ENCODE measurements around the gene MRPL50. TPM values are rescaled to one million over a fixed set of nuclear protein-coding genes. Genes with fewer than 3 reads are reported as not detected.

MRPL50 gene
- total RNA-seq, 1 donor from 2014 or later: 19.8 TPM

DNA sequence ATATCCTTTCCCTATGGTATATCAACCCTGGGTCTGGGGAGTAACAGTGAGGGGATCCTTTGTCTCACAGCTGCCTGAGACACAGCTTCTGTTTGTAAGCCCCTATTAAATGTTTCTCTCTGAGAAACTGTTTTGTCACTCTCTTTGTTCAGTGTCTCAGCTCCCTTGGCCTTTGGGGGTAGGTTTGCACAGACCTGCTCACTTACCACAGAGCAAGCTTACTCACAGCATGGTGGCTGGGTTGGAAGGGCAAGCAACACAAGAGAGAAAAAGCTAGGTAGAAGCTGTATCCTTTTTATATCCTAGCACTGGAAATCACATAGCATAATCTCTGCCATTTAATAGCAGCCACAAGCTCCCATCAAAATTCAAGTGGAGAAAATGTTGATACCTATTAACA lies 18.1 kb downstream of the MRPL50 start:
- H3K4me3 Mint-ChIP-seq: no peak overlapping the region
- H3K27me3 Mint-ChIP-seq: peaks cover 7% of the 10 kb centered on the region
- intact Hi-C loops (cut with micrococcal nuclease): no loop called here
- peaks cover 6% of the 10 kb centered on the region for H3K36me3 Mint-ChIP-seq (ENCODE audit: low read depth)
- H3K9me3 Mint-ChIP-seq: peaks cover 10% of the 10 kb centered on the region
- no peaks in the 10 kb centered on the region for H3K4me1 Mint-ChIP-seq
- DNase-seq: no peak
- H3K27ac Mint-ChIP-seq: no peak overlapping the region

DNA sequence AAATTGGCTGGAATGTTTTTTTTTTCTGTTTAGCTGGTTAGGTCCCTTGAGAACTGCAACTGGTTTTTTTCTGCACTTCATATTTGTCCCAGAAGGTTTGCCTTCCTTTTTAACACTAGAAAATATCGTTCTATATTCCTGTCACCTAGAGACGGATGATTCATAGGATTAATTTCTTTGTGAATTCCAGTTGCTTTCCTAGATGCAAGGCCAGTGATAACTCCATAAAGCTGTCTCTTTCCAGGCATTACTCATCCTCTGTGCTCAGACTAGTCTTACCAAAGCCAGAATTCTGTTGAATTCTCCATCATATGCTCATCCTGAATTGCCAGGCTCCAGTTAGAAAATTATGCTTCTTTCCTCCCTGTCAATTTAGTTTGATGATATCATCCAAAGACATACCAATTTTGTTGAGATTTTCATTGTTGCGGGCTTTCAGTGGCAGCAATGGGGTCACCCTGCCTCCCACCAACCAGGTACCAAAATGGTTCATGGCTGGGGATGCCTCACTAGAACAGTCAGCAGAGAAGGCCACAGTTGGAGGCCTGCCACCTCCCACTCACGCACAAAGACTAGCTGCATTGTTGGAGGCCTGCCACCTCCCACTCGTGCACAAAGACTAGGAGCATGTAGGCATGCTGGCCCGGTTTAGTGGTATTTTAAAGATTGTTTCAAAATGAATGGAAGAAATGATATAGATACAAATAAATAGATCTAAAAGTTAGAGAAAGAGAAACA lies 22.1 kb downstream of the MRPL50 start:
- H3K36me3 Mint-ChIP-seq (ENCODE audit: low read depth): no peaks in the 10 kb centered on the region
- peaks cover 9% of the 10 kb centered on the region for H3K27me3 Mint-ChIP-seq

DNA sequence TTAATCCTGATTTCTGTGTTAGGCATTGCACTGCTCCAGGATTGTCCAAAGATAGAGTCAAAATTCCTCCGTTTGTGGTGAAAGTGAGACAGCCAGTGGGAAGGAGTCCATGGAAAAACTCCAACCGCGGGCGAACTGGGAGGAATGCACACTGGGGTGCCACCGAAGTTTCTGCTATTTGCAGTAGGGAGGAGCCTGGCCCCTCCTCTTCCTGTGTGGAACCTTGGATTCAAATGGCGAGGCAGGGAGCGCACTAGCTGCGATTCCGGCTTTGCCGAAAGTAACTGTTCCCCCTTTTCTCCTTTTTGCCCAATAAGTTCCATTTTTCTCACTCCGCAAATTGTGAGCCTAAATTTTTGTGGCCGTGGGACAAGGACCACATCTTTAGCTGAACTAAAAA lies 22.9 kb downstream of the MRPL50 start:
- H3K9me3 Mint-ChIP-seq: peaks cover 18% of the 10 kb centered on the region
- peaks cover 9% of the 10 kb centered on the region for H3K27me3 Mint-ChIP-seq

More for the DNA sequence above, 22.1 kb downstream of the MRPL50 start:
- H3K4me1 Mint-ChIP-seq: no peaks in the 10 kb centered on the region
- H3K27ac Mint-ChIP-seq: no peak overlapping the region
- intact Hi-C loops (cut with micrococcal nuclease): no loop called here
- peaks cover 17% of the 10 kb centered on the region for H3K9me3 Mint-ChIP-seq
- DNase-seq: no peak
- no peak overlapping the region for H3K4me3 Mint-ChIP-seq

GRCh38 chr9:101372327-101373118 lies 25.9 kb downstream of the MRPL50 start:
- DNase-seq: no peak
- peaks cover 4% of the 10 kb centered on the region for H3K27me3 Mint-ChIP-seq
- H3K4me1 Mint-ChIP-seq: no peaks in the 10 kb centered on the region
- intact Hi-C loops (cut with micrococcal nuclease): no loop called here
- no peaks in the 10 kb centered on the region for H3K36me3 Mint-ChIP-seq (ENCODE audit: low read depth)
- H3K27ac Mint-ChIP-seq: no peak overlapping the region
- H3K9me3 Mint-ChIP-seq: peaks cover 14% of the 10 kb centered on the region
- no peak overlapping the region for H3K4me3 Mint-ChIP-seq

More for the DNA sequence above, 22.9 kb downstream of the MRPL50 start:
- no peak for DNase-seq
- H3K36me3 Mint-ChIP-seq (ENCODE audit: low read depth): no peaks in the 10 kb centered on the region
- no peak overlapping the region for H3K27ac Mint-ChIP-seq
- intact Hi-C loops (cut with micrococcal nuclease): no loop called here
- no peak overlapping the region for H3K4me3 Mint-ChIP-seq
- no peaks in the 10 kb centered on the region for H3K4me1 Mint-ChIP-seq

- Mint-ChIP-seq H3K4me1 (no peaks in the 10 kb centered on the region), H3K27ac (no peak overlapping the region), H3K27me3 (peaks cover 4% of the 10 kb centered on the region), H3K4me3 (no peak overlapping the region), H3K36me3 (ENCODE audit: low read depth) (no peaks in the 10 kb centered on the region), H3K9me3 (peaks cover 14% of the 10 kb centered on the region)
- DNase-seq: no peak
- intact Hi-C loops (cut with micrococcal nuclease): no loop called here
Measured at GRCh38 chr9:101371813-101372212, 26.6 kb downstream of the MRPL50 start.

- intact Hi-C loops (cut with micrococcal nuclease): no loop called here
- no peaks in the 10 kb centered on the region for H3K36me3 Mint-ChIP-seq (ENCODE audit: low read depth)
- no peaks in the 10 kb centered on the region for H3K4me1 Mint-ChIP-seq
- H3K27ac Mint-ChIP-seq: no peak overlapping the region
- peaks cover 7% of the 10 kb centered on the region for H3K9me3 Mint-ChIP-seq
- no peak for DNase-seq
- peaks cover 4% of the 10 kb centered on the region for H3K27me3 Mint-ChIP-seq
- H3K4me3 Mint-ChIP-seq: no peak overlapping the region
Measured at GRCh38 chr9:101369884-101370531, 28.4 kb downstream of the MRPL50 start.

GRCh38 chr9:101369286-101369685 lies 29.1 kb downstream of the MRPL50 start:
- no peak for DNase-seq
- Mint-ChIP-seq H3K4me1 (no peaks in the 10 kb centered on the region), H3K9me3 (peaks cover 7% of the 10 kb centered on the region), H3K4me3 (no peak overlapping the region), H3K36me3 (ENCODE audit: low read depth) (no peaks in the 10 kb centered on the region), H3K27ac (no peak overlapping the region), H3K27me3 (peaks cover 4% of the 10 kb centered on the region)
- intact Hi-C loops (cut with micrococcal nuclease): no loop called here

- intact Hi-C loops (cut with micrococcal nuclease): no loop called here
- Mint-ChIP-seq H3K4me1 (no peaks in the 10 kb centered on the region), H3K27ac (no peak overlapping the region), H3K36me3 (ENCODE audit: low read depth) (no peaks in the 10 kb centered on the region), H3K9me3 (peaks cover 7% of the 10 kb centered on the region), H3K27me3 (peaks cover 2% of the 10 kb centered on the region), H3K4me3 (no peak overlapping the region)
- DNase-seq: no peak
Measured at GRCh38 chr9:101367323-101367722, 31.1 kb downstream of the MRPL50 start.

GRCh38 chr9:101366038-101366756 lies 32.2 kb downstream of the MRPL50 start:
- intact Hi-C loops (cut with micrococcal nuclease): no loop called here
- Mint-ChIP-seq H3K4me3 (no peak overlapping the region), H3K9me3 (peaks cover under 1% of the 10 kb centered on the region), H3K36me3 (ENCODE audit: low read depth) (no peaks in the 10 kb centered on the region), H3K27ac (no peak overlapping the region), H3K27me3 (peaks cover 2% of the 10 kb centered on the region), H3K4me1 (no peaks in the 10 kb centered on the region)
- DNase-seq: no peak

- Mint-ChIP-seq H3K4me1 (no peaks in the 10 kb centered on the region), H3K36me3 (ENCODE audit: low read depth) (no peaks in the 10 kb centered on the region), H3K27ac (no peak overlapping the region), H3K27me3 (peaks cover 2% of the 10 kb centered on the region), H3K4me3 (no peak overlapping the region), H3K9me3 (no peaks in the 10 kb centered on the region)
- no peak for DNase-seq
- intact Hi-C loops (cut with micrococcal nuclease): no loop called here
Measured at GRCh38 chr9:101365181-101365580, 33.2 kb downstream of the MRPL50 start.

DNA sequence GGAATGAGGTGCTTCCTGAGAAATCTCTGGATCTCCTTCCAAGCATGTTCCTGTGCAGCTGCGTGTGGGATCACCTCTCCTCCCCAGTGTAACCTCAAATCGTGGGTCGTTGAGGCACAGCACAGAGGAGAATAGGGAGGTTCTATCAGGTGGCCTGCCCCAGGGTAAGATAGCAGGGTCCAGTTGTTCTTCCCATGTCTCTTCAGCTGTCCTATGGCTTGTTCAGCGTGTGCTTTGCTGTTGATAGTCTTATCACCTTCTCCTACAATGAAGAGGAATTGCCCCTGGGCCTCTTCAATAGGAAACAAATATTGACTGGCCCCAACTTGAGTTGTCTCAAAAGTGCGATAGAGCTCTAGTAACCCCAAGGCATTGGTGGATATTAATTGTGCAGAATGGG lies 36.0 kb downstream of the MRPL50 start:
- no peaks in the 10 kb centered on the region for H3K27me3 Mint-ChIP-seq
- H3K27ac Mint-ChIP-seq: no peak overlapping the region
- H3K9me3 Mint-ChIP-seq: no peaks in the 10 kb centered on the region
- no peaks in the 10 kb centered on the region for H3K4me1 Mint-ChIP-seq
- intact Hi-C loops (cut with micrococcal nuclease): no loop called here
- H3K36me3 Mint-ChIP-seq (ENCODE audit: low read depth): no peaks in the 10 kb centered on the region
- no peak for DNase-seq
- H3K4me3 Mint-ChIP-seq: no peak overlapping the region

DNA sequence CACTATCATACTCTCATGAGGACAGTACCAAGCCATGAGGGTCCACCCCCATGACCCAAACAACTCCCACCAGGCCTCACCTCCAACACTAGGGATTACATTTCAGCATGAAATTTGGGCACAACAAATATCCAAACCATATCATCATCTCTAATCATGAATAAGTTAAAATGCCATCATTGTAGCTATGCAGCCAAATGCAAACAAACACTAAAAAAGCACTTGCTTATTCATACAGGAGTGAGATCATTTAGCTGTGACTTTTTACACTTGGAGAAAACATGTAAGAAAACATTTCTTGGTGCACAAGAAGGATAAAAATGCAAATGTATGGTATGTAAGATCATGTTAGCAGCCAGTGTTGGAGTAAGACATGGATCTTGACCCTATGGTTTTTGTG lies 37.8 kb downstream of the MRPL50 start:
- Mint-ChIP-seq H3K27ac (no peak overlapping the region), H3K4me3 (no peak overlapping the region), H3K9me3 (no peaks in the 10 kb centered on the region), H3K4me1 (no peaks in the 10 kb centered on the region), H3K27me3 (no peaks in the 10 kb centered on the region), H3K36me3 (ENCODE audit: low read depth) (no peaks in the 10 kb centered on the region)
- intact Hi-C loops (cut with micrococcal nuclease): no loop called here
- no peak for DNase-seq

GRCh38 chr9:101359679-101360078 lies 38.7 kb downstream of the MRPL50 start:
- no peak for DNase-seq
- H3K9me3 Mint-ChIP-seq: no peaks in the 10 kb centered on the region
- no peaks in the 10 kb centered on the region for H3K4me1 Mint-ChIP-seq
- H3K27me3 Mint-ChIP-seq: no peaks in the 10 kb centered on the region
- H3K27ac Mint-ChIP-seq: no peak overlapping the region
- no peaks in the 10 kb centered on the region for H3K36me3 Mint-ChIP-seq (ENCODE audit: low read depth)
- H3K4me3 Mint-ChIP-seq: no peak overlapping the region
- intact Hi-C loops (cut with micrococcal nuclease): no loop called here

DNA sequence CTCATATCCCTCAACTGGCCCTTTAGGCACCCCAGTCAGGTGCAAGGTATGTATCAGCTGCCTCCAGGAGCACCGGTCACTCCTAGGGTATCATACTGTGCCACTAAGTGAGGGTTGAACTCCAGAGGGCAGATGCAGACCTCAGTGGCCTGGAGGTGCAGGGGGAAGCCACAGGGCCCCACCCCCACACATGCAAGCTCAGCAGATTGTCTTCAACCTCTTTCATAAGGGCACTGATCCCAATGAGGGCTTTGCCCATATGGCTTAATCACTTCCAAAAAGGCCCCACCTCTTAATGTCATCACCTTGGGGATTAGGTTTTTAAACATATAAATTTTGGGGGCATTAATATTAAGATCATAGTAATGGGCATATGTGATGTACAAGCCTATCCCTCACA lies 41.8 kb downstream of the MRPL50 start:
- Mint-ChIP-seq H3K4me3 (no peak overlapping the region), H3K27ac (no peak overlapping the region), H3K27me3 (no peaks in the 10 kb centered on the region), H3K36me3 (ENCODE audit: low read depth) (no peaks in the 10 kb centered on the region), H3K4me1 (no peaks in the 10 kb centered on the region), H3K9me3 (no peaks in the 10 kb centered on the region)
- DNase-seq: no peak
- intact Hi-C loops (cut with micrococcal nuclease): no loop called here
